AG04450 (cell line): ENCODE measurements around the gene SATB1. TPM values are rescaled to one million over a fixed set of nuclear protein-coding genes. Genes with fewer than 3 reads are reported as not detected.

Experiments
- CTCF ChIA-PET: fragments of 300-600, 350-600 bp; formaldehyde crosslinking; extraction: SDS; loops from one replicate; lab custom pipeline; 2022; ENCODE audit warnings: antibody characterized with exemption, inconsistent platforms; lab: Charles Lee
- POLR2A ChIA-PET: fragments of 350-600 bp; formaldehyde crosslinking; extraction: SDS; loops from one replicate; lab custom pipeline; 2021; ENCODE audit warnings: antibody characterized with exemption, inconsistent platforms; lab: Yijun Ruan, JAX
- DNase-seq: peaks from one replicate; pipeline ENCODE4 v3.0.0-alpha.2; 2011; ENCODE audit warnings: low read depth, low spot score
- H3K27ac ChIP-seq: one replicate; pipeline ENCODE4 v1.5.1; 2012; ENCODE audit warnings: low read depth, low read length, control low read depth
- H3K27me3 ChIP-seq: one replicate; pipeline ENCODE4 v1.6.0; 2012; ENCODE audit warnings: low read length; ENCODE audit not compliant: control insufficient read depth, insufficient read depth
- H3K4me3 ChIP-seq: 2 replicates; pipeline ENCODE4 v1.5.1; 2011; ENCODE audit warnings: mild to moderate bottlenecking, low read depth, low read length, control low read depth
- H3K9me3 ChIP-seq: 2 replicates; pipeline ENCODE4 v1.5.1; 2012; ENCODE audit warnings: low read length; ENCODE audit not compliant: control insufficient read depth, insufficient read depth
- polyA plus RNA-seq: library from polyadenylated mRNA; depleted of rRNA; stranded (reverse); fragments of >200 nt; gene quantifications from 2 replicates; pipeline ENCODE4 v1.2.3, GENCODE V29; 2011
- TF ChIP-seq, protein P1 (sequence below): IDR thresholded peaks from 2 replicates; pipeline ENCODE4 v1.5.1; 2011; ENCODE audit warnings: low read depth, low read length, control low read depth, inconsistent platforms

SATB1 gene
- polyA plus RNA-seq, 1 experiment = 12.3 TPM

DNA sequence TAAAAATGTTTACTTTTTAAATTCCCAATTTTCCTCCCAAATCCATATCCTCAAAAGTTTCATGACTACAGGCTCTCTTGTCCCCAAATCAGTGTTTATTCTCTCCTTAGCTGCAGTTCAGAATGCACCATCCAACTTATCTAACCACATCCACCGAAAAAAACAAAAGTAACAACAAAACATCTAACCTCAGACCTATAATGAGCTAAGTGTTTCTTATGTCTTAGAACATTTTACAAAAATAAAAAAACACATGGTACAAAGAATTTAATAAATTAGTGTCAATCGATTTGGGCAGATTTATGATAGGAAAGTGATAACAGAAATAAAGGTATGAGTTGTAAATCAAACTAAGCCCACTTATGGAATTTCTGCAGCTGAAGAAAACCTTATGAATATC, 13.6 kb downstream of the SATB1 start:
- POLR2A ChIA-PET = no interaction called here

DNA sequence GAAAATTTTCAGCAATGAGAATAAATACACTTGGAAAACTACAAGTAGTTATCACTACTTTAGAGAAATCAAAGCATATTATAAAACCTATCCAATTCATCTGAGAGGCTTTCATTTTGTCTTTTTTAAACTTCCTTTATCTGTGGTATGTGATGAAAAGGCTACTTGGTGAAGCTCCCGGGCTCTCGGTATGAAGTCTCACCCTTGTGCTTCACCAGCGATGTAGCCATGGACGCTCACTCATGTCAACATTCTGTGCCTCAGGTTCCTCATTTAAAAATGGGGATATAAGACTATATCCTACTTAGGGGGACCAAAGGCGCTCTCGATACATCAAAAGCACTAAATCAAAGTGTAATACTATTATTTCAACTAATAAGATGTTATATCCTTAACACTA, 14.9 kb downstream of the SATB1 start:
- ChIA-PET POLR2A (no interaction called here), CTCF (no interaction called here)
- TF ChIP-seq, protein P1, sequence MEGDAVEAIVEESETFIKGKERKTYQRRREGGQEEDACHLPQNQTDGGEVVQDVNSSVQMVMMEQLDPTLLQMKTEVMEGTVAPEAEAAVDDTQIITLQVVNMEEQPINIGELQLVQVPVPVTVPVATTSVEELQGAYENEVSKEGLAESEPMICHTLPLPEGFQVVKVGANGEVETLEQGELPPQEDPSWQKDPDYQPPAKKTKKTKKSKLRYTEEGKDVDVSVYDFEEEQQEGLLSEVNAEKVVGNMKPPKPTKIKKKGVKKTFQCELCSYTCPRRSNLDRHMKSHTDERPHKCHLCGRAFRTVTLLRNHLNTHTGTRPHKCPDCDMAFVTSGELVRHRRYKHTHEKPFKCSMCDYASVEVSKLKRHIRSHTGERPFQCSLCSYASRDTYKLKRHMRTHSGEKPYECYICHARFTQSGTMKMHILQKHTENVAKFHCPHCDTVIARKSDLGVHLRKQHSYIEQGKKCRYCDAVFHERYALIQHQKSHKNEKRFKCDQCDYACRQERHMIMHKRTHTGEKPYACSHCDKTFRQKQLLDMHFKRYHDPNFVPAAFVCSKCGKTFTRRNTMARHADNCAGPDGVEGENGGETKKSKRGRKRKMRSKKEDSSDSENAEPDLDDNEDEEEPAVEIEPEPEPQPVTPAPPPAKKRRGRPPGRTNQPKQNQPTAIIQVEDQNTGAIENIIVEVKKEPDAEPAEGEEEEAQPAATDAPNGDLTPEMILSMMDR = no peak
- Histone ChIP-seq H3K27me3 (no peaks in the 10 kb centered on the region), H3K9me3 (no peaks in the 10 kb centered on the region), H3K27ac (no peak overlapping the region), H3K4me3 (no peak overlapping the region)
- no peak for DNase-seq

More for the DNA sequence above, 13.6 kb downstream of the SATB1 start:
- Histone ChIP-seq H3K9me3 (no peaks in the 10 kb centered on the region), H3K27ac (no peak overlapping the region), H3K4me3 (no peak overlapping the region), H3K27me3 (no peaks in the 10 kb centered on the region)
- TF ChIP-seq, protein P1 = no peak
- CTCF ChIA-PET = interaction anchor here (1.0 to 1.3 kb wide), 2 partner anchors 21 to 22 kb away, joined by 3 to 6 read pairs; no protein-coding TSS in a partner anchor
- no peak for DNase-seq

DNA sequence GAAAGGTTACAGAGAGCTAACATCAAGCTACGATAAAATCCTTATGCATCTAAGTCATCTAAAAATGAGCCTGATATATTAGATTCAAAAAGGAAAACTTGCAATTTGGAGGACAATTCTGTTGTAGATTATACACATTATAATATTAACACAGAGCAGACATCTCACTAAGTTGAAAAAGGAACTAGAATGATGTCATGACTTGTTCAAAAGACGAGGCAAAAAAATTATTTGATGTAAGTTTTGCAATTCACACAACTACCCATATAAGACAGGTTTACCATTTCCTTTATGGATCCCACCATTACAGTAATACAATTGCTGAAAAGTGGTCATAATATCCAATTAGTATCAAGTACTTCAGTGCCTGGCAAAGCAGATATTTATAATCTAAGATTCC, 15.9 kb downstream of the SATB1 start:
- Histone ChIP-seq H3K9me3 (no peaks in the 10 kb centered on the region), H3K27ac (no peak overlapping the region), H3K27me3 (no peaks in the 10 kb centered on the region), H3K4me3 (no peak overlapping the region)
- TF ChIP-seq, protein P1 = no peak
- CTCF ChIA-PET = no interaction called here
- POLR2A ChIA-PET = no interaction called here
- DNase-seq = no peak

DNA sequence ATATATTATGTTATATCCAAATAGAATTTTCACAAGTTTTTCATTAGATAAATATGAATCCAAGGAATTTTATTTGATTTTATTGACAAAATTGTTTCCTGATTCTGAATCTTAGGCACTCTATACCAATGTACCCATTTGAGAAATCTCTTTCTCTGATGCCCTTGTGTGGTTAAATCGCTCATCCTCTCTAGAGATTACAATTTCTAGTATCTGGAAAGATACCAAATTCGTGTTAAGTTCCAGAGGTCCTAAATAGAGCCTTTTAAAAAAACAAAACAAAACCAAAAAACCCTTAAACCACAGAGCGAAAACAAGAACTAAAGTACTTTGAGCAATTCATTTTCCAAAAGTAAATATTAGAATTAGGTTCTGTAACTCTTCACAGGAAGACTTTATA, 20.0 kb downstream of the SATB1 start:
- TF ChIP-seq, protein P1 = no peak
- DNase-seq = no peak
- Histone ChIP-seq H3K27me3 (no peaks in the 10 kb centered on the region), H3K4me3 (no peak overlapping the region), H3K27ac (no peak overlapping the region), H3K9me3 (no peaks in the 10 kb centered on the region)
- ChIA-PET CTCF (interaction anchor here (0.9 to 3.4 kb wide), 2 partner anchors 12 to 16 kb away, joined by 3 to 23 read pairs; no protein-coding TSS in a partner anchor), POLR2A (no interaction called here)

DNA sequence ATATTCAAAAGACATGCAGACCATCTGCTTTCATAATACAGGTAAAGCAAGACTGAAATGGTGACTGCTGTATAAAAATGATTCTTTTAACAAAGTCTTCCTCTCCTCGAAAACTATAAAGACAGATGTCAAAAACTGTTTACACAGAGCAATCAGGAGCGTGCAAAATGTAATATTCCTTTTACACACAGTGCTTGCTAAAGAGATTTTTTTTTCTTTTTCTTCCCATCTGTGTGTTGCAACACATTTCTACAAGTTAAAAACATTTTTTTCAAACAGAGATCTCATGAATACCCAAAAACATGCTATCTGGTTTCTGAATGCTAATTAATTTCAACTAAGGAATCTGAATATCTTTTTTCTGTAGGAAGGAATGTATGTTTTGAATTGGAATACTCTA, 22.1 kb downstream of the SATB1 start:
- CTCF ChIA-PET = interaction anchor here (0.5 to 3.1 kb wide), 2 partner anchors 13 to 1067 kb away, joined by 6 to 25 read pairs; no protein-coding TSS in a partner anchor
- Histone ChIP-seq H3K27ac (no peak overlapping the region), H3K27me3 (no peaks in the 10 kb centered on the region), H3K9me3 (no peaks in the 10 kb centered on the region), H3K4me3 (no peak overlapping the region)
- POLR2A ChIA-PET = no interaction called here
- TF ChIP-seq, protein P1 = no peak
- DNase-seq = no peak
